G401.6 (cell line): ENCODE results near the gene ROS1.
"Not testable (repeated sequence)": the region's sequence is repeated elsewhere in the genome, so short reads cannot be mapped to it uniquely, and the experiment has no call there.

Source experiments
- FAIRE-seq: peaks from 2 replicates; lab custom pipeline; 2012; peaks lifted over from hg19 to GRCh38; lab: Jason Lieb, UNC

Gene ROS1

GRCh38 chr6:117425431-117426153 lies at the start of gene ROS1:
ROS1 (minus strand) TSS chr6:117425942; CDS start chr6:117425656, 286 bp downstream.
- no peak for FAIRE-seq

GRCh38 chr6:117473401-117473800 lies 47.7 kb upstream of the ROS1 start:
- FAIRE-seq = no peak

- no peak for FAIRE-seq
These were observed 46.9 kb upstream of the ROS1 start for GRCh38 chr6:117472667-117473066.

- FAIRE-seq = no peak
These were observed 44.0 kb upstream of the ROS1 start for GRCh38 chr6:117469791-117470190.

- no peak for FAIRE-seq
These were observed 43.6 kb upstream of the ROS1 start for GRCh38 chr6:117469356-117469755.

- not testable (repeated sequence) for FAIRE-seq
These were observed 42.8 kb upstream of the ROS1 start for GRCh38 chr6:117468527-117468926.

- no peak for FAIRE-seq
These were observed 42.1 kb upstream of the ROS1 start for GRCh38 chr6:117467876-117468275.

- FAIRE-seq = no peak
These were observed 39.9 kb upstream of the ROS1 start for GRCh38 chr6:117465691-117466090.

GRCh38 chr6:117464700-117465099 lies 39.0 kb upstream of the ROS1 start:
- no peak for FAIRE-seq

- no peak for FAIRE-seq
These were observed 38.3 kb upstream of the ROS1 start for GRCh38 chr6:117463762-117464665.

GRCh38 chr6:117459204-117459944 lies 33.6 kb upstream of the ROS1 start:
- FAIRE-seq = no peak

- no peak for FAIRE-seq
These were observed 31.3 kb upstream of the ROS1 start for GRCh38 chr6:117456998-117457397.

GRCh38 chr6:117456250-117456649 lies 30.5 kb upstream of the ROS1 start:
- no peak for FAIRE-seq

GRCh38 chr6:117451671-117452070 lies 25.9 kb upstream of the ROS1 start:
- no peak for FAIRE-seq

GRCh38 chr6:117449549-117450439 lies 24.1 kb upstream of the ROS1 start:
- FAIRE-seq = peak; percentile 68

- no peak for FAIRE-seq
These were observed 23.2 kb upstream of the ROS1 start for GRCh38 chr6:117448732-117449485.

GRCh38 chr6:117448011-117448410 lies 22.3 kb upstream of the ROS1 start:
- no peak for FAIRE-seq

- no peak for FAIRE-seq
These were observed 21.1 kb upstream of the ROS1 start for GRCh38 chr6:117446861-117447260.

GRCh38 chr6:117444600-117444999 lies 18.9 kb upstream of the ROS1 start:
- no peak for FAIRE-seq

GRCh38 chr6:117442313-117442712 lies 16.6 kb upstream of the ROS1 start:
- FAIRE-seq = not testable (repeated sequence)

- FAIRE-seq = no peak
These were observed 16.1 kb upstream of the ROS1 start for GRCh38 chr6:117441824-117442264.
